Left ventricle myocardium inferior (tissue), 1 donor: ENCODE measurements around the gene PALLD. TPM values are rescaled to one million over a fixed set of nuclear protein-coding genes. Genes with fewer than 3 reads are reported as not detected.

Experiments used
- DNase-seq: peaks from one replicate; pipeline ENCODE4 v3.0.0-alpha.2; 2020
- H3K27ac ChIP-seq: fragments of 200-600 bp; replicated peaks from 2 replicates; pipeline ENCODE4 v1.8.0; 2021
- H3K27me3 ChIP-seq: fragments of 200-600 bp; 2 replicates; pipeline ENCODE4 v1.8.0; 2021; ENCODE audit warnings: low read depth
- H3K36me3 ChIP-seq: fragments of 200-600 bp; 2 replicates; pipeline ENCODE4 v1.8.0; 2021
- H3K4me1 ChIP-seq: fragments of 200-600 bp; 2 replicates; pipeline ENCODE4 v1.8.0; 2021
- H3K4me3 ChIP-seq: fragments of 200-600 bp; 2 replicates; pipeline ENCODE4 v1.8.0; 2021; ENCODE audit warnings: mild to moderate bottlenecking, moderate library complexity
- H3K9me3 ChIP-seq: fragments of 200-600 bp; replicated peaks from 2 replicates; pipeline ENCODE4 v1.8.0; 2021
- intact Hi-C: fragments of 100-400 bp; cut with micrococcal nuclease; formaldehyde crosslinking; loops from one replicate; pipeline ENCODE4 v1.11.0; 2022
- total RNA-seq: library from RNA; stranded (reverse); fragmentation: NEBNext Ultra II Directional; extraction: Animal tissue kit (Norgen Biotek cat#: 25700); gene quantifications from one replicate; pipeline ENCODE4 v1.2.1, GENCODE V29; 2021
- TF ChIP-seq, protein P1 (sequence below): fragments of 200-600 bp; IDR thresholded peaks from 2 replicates; pipeline ENCODE4 v1.8.0; 2021; ENCODE audit warnings: antibody characterized with exemption, mild to moderate bottlenecking, borderline replicate concordance
- donor health status: DM: no; HTN: yes; CAD: no; lungs with severe emphysema.

Gene PALLD
- total RNA-seq, 1 donor from 2014 or later: 871 TPM

DNA sequence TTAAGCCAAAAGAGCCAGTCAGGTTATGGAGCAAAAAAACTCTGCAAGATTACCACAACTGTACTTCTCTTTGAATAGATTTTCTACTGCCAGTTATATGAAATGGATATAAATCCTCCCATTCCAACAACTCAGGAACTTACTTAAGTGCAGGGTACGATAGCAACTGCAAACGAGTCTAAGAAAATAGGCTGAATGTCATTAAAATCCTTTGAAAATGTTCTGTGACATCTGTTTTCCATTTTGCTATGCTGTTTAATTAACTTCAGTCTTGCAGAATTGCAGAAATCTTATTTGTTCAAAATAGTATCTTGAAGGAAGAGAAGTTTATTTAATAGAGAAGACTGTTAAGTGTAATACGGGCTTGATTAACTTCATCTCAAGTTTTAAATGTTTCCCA, 243.8 kb downstream of the PALLD start:
- no peak for DNase-seq
- no peak overlapping the region for H3K4me3 ChIP-seq
- no peak overlapping the region for H3K27ac ChIP-seq
- H3K27me3 ChIP-seq: no peaks in the 10 kb centered on the region
- intact Hi-C loops: no loop called here
- peaks cover 46% of the 10 kb centered on the region for H3K4me1 ChIP-seq
- no peaks in the 10 kb centered on the region for H3K36me3 ChIP-seq
- H3K9me3 ChIP-seq: no peaks in the 10 kb centered on the region
- TF ChIP-seq, protein P1, sequence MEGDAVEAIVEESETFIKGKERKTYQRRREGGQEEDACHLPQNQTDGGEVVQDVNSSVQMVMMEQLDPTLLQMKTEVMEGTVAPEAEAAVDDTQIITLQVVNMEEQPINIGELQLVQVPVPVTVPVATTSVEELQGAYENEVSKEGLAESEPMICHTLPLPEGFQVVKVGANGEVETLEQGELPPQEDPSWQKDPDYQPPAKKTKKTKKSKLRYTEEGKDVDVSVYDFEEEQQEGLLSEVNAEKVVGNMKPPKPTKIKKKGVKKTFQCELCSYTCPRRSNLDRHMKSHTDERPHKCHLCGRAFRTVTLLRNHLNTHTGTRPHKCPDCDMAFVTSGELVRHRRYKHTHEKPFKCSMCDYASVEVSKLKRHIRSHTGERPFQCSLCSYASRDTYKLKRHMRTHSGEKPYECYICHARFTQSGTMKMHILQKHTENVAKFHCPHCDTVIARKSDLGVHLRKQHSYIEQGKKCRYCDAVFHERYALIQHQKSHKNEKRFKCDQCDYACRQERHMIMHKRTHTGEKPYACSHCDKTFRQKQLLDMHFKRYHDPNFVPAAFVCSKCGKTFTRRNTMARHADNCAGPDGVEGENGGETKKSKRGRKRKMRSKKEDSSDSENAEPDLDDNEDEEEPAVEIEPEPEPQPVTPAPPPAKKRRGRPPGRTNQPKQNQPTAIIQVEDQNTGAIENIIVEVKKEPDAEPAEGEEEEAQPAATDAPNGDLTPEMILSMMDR: no peak

GRCh38 chr4:168741281-168742173, 244.7 kb downstream of the PALLD start:
- Histone ChIP-seq H3K4me3 (no peak overlapping the region), H3K27me3 (no peaks in the 10 kb centered on the region), H3K36me3 (no peaks in the 10 kb centered on the region), H3K4me1 (peaks cover 38% of the 10 kb centered on the region), H3K27ac (peak overlapping the region; percentile 43), H3K9me3 (no peaks in the 10 kb centered on the region)
- DNase-seq: no peak
- intact Hi-C loops: no loop called here
- TF ChIP-seq, protein P1: no peak

- H3K4me1 ChIP-seq: peaks cover 33% of the 10 kb centered on the region
- H3K9me3 ChIP-seq: no peaks in the 10 kb centered on the region
- H3K36me3 ChIP-seq: no peaks in the 10 kb centered on the region
- TF ChIP-seq, protein P1: no peak
- no peak overlapping the region for H3K4me3 ChIP-seq
- intact Hi-C loops: no loop called here
- no peak for DNase-seq
- H3K27ac ChIP-seq: peak overlapping the region; percentile 30
- H3K27me3 ChIP-seq: no peaks in the 10 kb centered on the region
These were observed 246.3 kb downstream of the PALLD start for GRCh38 chr4:168743131-168743530.

GRCh38 chr4:168743601-168744000, 246.7 kb downstream of the PALLD start:
- DNase-seq: no peak
- H3K27me3 ChIP-seq: no peaks in the 10 kb centered on the region
- peaks cover 33% of the 10 kb centered on the region for H3K4me1 ChIP-seq
- no peaks in the 10 kb centered on the region for H3K9me3 ChIP-seq
- H3K4me3 ChIP-seq: no peak overlapping the region
- TF ChIP-seq, protein P1: no peak
- H3K36me3 ChIP-seq: no peaks in the 10 kb centered on the region
- peak overlapping the region; percentile 30 for H3K27ac ChIP-seq
- intact Hi-C loops: no loop called here

GRCh38 chr4:168744021-168744420, 247.2 kb downstream of the PALLD start:
- peaks cover 33% of the 10 kb centered on the region for H3K4me1 ChIP-seq
- TF ChIP-seq, protein P1: no peak
- H3K27ac ChIP-seq: peak overlapping the region; percentile 30
- H3K4me3 ChIP-seq: no peak overlapping the region
- no peaks in the 10 kb centered on the region for H3K27me3 ChIP-seq
- intact Hi-C loops: no loop called here
- no peaks in the 10 kb centered on the region for H3K9me3 ChIP-seq
- no peaks in the 10 kb centered on the region for H3K36me3 ChIP-seq
- DNase-seq: no peak
